Prostate gland (tissue), 2 donors: ENCODE measurements around the gene ZNF764.

Source experiments
- POLR2A ChIP-seq: fragments of 450-650 bp; IDR thresholded peaks from one replicate; pipeline ENCODE4 v1.6.1; 2016; ENCODE audit warnings: antibody characterized with exemption, mild to moderate bottlenecking
- TF ChIP-seq, protein P1 (sequence below), 4 experiments: fragments of 200-600 bp in 2 of 4; fragments of 450-650 bp in 2 of 4; sonication (generic) in 2 of 4; IDR thresholded peaks; 1 replicate in 3 of 4; 2 replicates in 1 of 4; pipeline ENCODE4 v1.5.1; 2016 to 2019; ENCODE audit warnings: antibody characterized with exemption in 4 of 4, mild to moderate bottlenecking in 2 of 4, moderate library complexity in 2 of 4

DNA sequence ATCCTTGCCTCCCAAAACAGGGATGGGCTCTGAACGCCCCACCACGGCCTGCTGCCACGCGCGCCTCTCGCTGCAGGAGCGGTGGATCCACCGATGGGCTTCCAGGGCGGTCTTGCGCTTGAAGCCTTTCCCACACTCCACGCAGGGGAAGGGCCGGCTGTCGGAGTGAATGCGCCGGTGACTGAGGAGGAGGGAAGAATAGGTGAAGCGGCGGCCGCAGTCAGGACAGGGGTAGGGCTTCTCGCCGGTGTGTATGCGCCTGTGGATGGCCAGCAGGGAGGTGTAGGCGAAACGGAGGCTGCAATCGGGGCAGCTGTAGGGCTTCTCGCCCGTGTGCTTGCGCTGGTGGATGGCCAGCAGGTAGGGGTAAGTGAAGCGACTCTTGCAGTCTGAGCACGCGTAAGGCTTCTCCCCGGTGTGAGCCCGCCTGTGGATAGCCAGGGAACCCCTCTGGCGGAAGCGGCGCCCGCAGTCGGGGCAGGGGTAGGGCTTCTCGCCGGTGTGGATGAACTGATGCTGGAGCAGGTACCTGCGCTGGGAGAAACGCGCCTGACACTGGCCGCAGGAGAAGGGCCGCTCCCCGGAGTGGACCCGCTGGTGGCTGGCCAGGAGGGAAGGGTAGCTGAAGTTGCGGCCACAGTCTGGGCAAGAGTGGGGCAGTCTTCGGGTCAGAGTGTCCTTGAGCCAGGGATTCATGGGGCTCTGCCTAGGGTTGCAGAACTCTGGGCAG lies 24.6 kb upstream of the ZNF764 start:
- TF ChIP-seq, protein P1, sequence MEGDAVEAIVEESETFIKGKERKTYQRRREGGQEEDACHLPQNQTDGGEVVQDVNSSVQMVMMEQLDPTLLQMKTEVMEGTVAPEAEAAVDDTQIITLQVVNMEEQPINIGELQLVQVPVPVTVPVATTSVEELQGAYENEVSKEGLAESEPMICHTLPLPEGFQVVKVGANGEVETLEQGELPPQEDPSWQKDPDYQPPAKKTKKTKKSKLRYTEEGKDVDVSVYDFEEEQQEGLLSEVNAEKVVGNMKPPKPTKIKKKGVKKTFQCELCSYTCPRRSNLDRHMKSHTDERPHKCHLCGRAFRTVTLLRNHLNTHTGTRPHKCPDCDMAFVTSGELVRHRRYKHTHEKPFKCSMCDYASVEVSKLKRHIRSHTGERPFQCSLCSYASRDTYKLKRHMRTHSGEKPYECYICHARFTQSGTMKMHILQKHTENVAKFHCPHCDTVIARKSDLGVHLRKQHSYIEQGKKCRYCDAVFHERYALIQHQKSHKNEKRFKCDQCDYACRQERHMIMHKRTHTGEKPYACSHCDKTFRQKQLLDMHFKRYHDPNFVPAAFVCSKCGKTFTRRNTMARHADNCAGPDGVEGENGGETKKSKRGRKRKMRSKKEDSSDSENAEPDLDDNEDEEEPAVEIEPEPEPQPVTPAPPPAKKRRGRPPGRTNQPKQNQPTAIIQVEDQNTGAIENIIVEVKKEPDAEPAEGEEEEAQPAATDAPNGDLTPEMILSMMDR (IDR thresholded peaks at IDR 0.05) = no peak
- TF ChIP-seq POLR2A = no peak
